CD8-positive, alpha-beta memory T cell (primary cell): ENCODE results near the gene HDHD2. TPM values are rescaled to one million over a fixed set of nuclear protein-coding genes. Genes with fewer than 3 reads are reported as not detected.

Experiments used
- CTCF ChIA-PET: fragments of 350-600 bp; sonication (Branson Sonifier 250); formaldehyde crosslinking; loops from one replicate; lab custom pipeline; 2021; ENCODE audit warnings: antibody characterized with exemption; lab: Charles Lee
- POLR2A ChIA-PET: fragments of 350-600 bp; sonication (Branson Sonifier 250); formaldehyde crosslinking; loops from one replicate; lab custom pipeline; 2021; ENCODE audit warnings: antibody characterized with exemption; lab: Charles Lee
- DNase-seq, 5 donors: peaks; one replicate each; pipeline versions ENCODE4 v3.0.0 to v3.0.0-alpha.2; 2020 to 2022; ENCODE audit warnings: mixed read lengths in 1 of 5
- H3K27ac ChIP-seq: one replicate; pipeline ENCODE4 v1.7.0; 2013; ENCODE audit warnings: low read depth, mild to moderate bottlenecking, low read length, moderate library complexity
- H3K27me3 ChIP-seq: 2 replicates; pipeline ENCODE4 v1.7.0; 2013; ENCODE audit warnings: low read length, mild to moderate bottlenecking; ENCODE audit not compliant: insufficient read depth, poor library complexity, severe bottlenecking
- H3K36me3 ChIP-seq: 2 replicates; pipeline ENCODE4 v1.7.0; 2013; ENCODE audit warnings: mild to moderate bottlenecking, low read length, moderate library complexity; ENCODE audit not compliant: insufficient read depth
- H3K4me1 ChIP-seq: 2 replicates; pipeline ENCODE4 v1.7.0; 2013; ENCODE audit warnings: mild to moderate bottlenecking, low read length, moderate library complexity; ENCODE audit not compliant: insufficient read depth
- H3K4me3 ChIP-seq: 2 replicates; pipeline ENCODE4 v1.7.0; 2013; ENCODE audit warnings: mild to moderate bottlenecking, low read length
- H3K9me3 ChIP-seq: 2 replicates; pipeline ENCODE4 v1.7.0; 2013; ENCODE audit warnings: mild to moderate bottlenecking, low read length
- H3K27ac Mint-ChIP-seq, 8 donors: one replicate each; pipeline ENCODE4 v1.8.0; 2020 to 2021; ENCODE audit warnings: mixed read lengths in 8 of 8, mild to moderate bottlenecking in 6 of 8, inconsistent platforms in 3 of 8, moderate library complexity in 3 of 8
- H3K27me3 Mint-ChIP-seq, 2 donors: one replicate each; pipeline ENCODE4 v1.8.0; 2020 to 2021; ENCODE audit warnings: mixed read lengths in 2 of 2, mild to moderate bottlenecking in 1 of 2, moderate library complexity in 1 of 2
- H3K36me3 Mint-ChIP-seq, 3 donors: one replicate each; pipeline ENCODE4 v1.8.0; 2020 to 2021; ENCODE audit warnings: mixed read lengths in 3 of 3, inconsistent platforms in 1 of 3, mild to moderate bottlenecking in 1 of 3
- H3K4me1 Mint-ChIP-seq, 3 donors: one replicate each; pipeline ENCODE4 v1.8.0; 2020 to 2021; ENCODE audit warnings: mixed read lengths in 3 of 3, inconsistent platforms in 1 of 3, mild to moderate bottlenecking in 1 of 3
- H3K4me3 Mint-ChIP-seq, 7 donors: one replicate each; pipeline ENCODE4 v1.8.0; 2020 to 2021; ENCODE audit warnings: mixed read lengths in 7 of 7, mild to moderate bottlenecking in 6 of 7, moderate library complexity in 4 of 7, inconsistent platforms in 2 of 7
- H3K9me3 Mint-ChIP-seq, 5 donors: one replicate each; pipeline ENCODE4 v1.8.0; 2020 to 2022; ENCODE audit warnings: mixed read lengths in 5 of 5, mild to moderate bottlenecking in 3 of 5, moderate library complexity in 2 of 5, inconsistent platforms in 1 of 5
- polyA plus RNA-seq: library from polyadenylated mRNA; unstranded; fragments of 300-500 nt; fragmentation: Illumina TruSeq; gene quantifications from one replicate; pipeline ENCODE4 v1.2.3, GENCODE V29; 2021
- total RNA-seq, 2 experiments: library from RNA; stranded (reverse); gene quantifications; one replicate each; pipeline ENCODE4 v1.2.3, GENCODE V29; 2021

HDHD2 gene
- total and polyA plus RNA-seq, 3 experiments from 2014 or later: 25.6 to 45.7 (median 27.3) TPM

DNA sequence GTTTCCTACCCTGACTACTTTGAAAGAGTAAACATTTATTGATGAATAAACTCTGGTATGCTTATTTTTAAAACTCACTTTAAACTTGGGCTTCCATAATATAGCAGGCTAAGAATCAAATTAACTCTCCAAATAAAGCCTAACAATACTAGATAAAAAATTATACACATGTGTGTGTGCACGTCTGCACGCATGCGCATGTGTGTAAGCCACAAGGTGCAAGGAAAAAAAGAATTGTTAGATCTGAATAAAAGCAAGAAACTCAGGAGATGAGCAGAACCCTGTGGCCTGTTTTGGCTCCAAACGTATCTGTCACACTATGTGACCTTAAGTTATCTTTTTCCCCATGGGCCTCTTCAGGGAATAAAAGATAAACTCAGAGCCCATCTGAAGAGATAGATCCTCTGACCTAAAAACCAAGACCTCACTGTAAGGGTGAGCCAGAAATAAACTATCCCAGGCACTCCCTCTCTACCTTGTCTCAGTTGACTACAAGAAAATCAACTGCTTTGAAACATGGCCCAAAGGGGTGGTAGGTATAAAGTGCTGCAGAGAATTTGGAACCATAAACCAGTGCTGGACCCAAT lies 6.3 kb downstream of the HDHD2 start:
- no peak overlapping the region for H3K27ac ChIP-seq
- ChIA-PET POLR2A (no interaction called here), CTCF (no interaction called here)
- Mint-ChIP-seq H3K4me3 (no peak overlapping the region), H3K4me1 (peaks cover 39 to 66% (median 63%) of the 10 kb centered on the region in 3 donors), H3K27me3 (no peaks in the 10 kb centered on the region), H3K9me3 (no peaks in the 10 kb centered on the region), H3K36me3 (peaks cover 0 to 9% (median 8%) of the 10 kb centered on the region in 3 donors), H3K27ac (no peak overlapping the region)
- H3K36me3 ChIP-seq: no peaks in the 10 kb centered on the region
- H3K9me3 ChIP-seq: no peaks in the 10 kb centered on the region
- no peak for DNase-seq
- no peaks in the 10 kb centered on the region for H3K27me3 ChIP-seq
- H3K4me3 ChIP-seq: no peak overlapping the region
- peaks cover 7% of the 10 kb centered on the region for H3K4me1 ChIP-seq

DNA sequence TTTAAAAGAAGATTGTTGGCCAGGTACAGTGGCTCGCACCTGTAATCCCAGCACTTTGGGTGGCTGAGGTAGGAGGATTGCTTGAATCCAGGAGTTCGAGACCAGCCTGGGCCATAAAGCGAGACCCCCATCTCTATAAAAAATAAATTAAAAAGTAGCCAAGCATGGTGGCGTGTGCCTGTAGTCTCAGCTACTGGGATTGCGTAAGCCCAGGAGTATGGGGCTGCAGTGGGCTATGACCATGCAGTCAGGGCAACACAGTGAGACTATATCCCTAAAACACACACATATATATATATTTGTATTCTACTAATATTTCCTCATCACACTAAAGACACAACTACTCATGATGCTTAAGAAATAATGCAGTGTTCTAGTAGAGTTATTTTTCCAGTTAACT lies 7.1 kb downstream of the HDHD2 start:
- Mint-ChIP-seq H3K9me3 (no peaks in the 10 kb centered on the region), H3K27ac (no peak overlapping the region), H3K4me1 (peaks cover 33 to 65% (median 61%) of the 10 kb centered on the region in 3 donors), H3K27me3 (no peaks in the 10 kb centered on the region), H3K36me3 (peaks cover 0 to 12% (median 9%) of the 10 kb centered on the region in 3 donors), H3K4me3 (no peak overlapping the region)
- no peaks in the 10 kb centered on the region for H3K9me3 ChIP-seq
- no peak overlapping the region for H3K27ac ChIP-seq
- H3K27me3 ChIP-seq: no peaks in the 10 kb centered on the region
- peaks cover 5% of the 10 kb centered on the region for H3K4me1 ChIP-seq
- CTCF ChIA-PET: no interaction called here
- no peaks in the 10 kb centered on the region for H3K36me3 ChIP-seq
- POLR2A ChIA-PET: no interaction called here
- no peak overlapping the region for H3K4me3 ChIP-seq
- no peak for DNase-seq

DNA sequence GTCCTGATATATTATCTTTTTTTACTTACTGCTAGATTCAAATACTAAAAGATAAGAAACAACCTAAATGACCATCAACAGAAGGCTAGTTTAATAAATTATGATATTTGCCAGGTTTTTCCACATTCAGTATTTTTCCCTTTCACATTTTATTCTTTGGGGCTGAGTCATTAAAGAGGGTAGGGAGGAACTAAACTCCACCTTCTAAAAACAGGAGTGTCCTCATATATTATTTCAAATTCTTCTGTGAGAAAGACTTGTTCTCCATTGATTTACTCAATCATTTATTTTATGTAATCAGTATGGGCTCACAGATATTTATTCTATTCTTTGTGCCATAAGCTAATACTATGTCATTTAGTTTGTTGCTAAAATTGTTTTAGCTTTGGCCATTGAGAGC lies 9.0 kb downstream of the HDHD2 start:
- Mint-ChIP-seq H3K27me3 (no peaks in the 10 kb centered on the region), H3K4me1 (peaks cover 29 to 50% (median 44%) of the 10 kb centered on the region in 3 donors), H3K27ac (peak overlapping the region in 1 of 8 donors; percentile 56), H3K9me3 (no peaks in the 10 kb centered on the region), H3K36me3 (peaks cover 3 to 17% (median 10%) of the 10 kb centered on the region in 3 donors), H3K4me3 (no peak overlapping the region)
- POLR2A ChIA-PET: interaction anchor here (0.5 kb wide), 1 partner anchor 24 kb away, joined by 4 read pairs; no protein-coding TSS in a partner anchor
- Histone ChIP-seq H3K4me3 (no peak overlapping the region), H3K4me1 (no peaks in the 10 kb centered on the region), H3K9me3 (no peaks in the 10 kb centered on the region), H3K36me3 (peaks cover under 1% of the 10 kb centered on the region), H3K27ac (no peak overlapping the region), H3K27me3 (no peaks in the 10 kb centered on the region)
- no peak for DNase-seq
- CTCF ChIA-PET: no interaction called here

DNA sequence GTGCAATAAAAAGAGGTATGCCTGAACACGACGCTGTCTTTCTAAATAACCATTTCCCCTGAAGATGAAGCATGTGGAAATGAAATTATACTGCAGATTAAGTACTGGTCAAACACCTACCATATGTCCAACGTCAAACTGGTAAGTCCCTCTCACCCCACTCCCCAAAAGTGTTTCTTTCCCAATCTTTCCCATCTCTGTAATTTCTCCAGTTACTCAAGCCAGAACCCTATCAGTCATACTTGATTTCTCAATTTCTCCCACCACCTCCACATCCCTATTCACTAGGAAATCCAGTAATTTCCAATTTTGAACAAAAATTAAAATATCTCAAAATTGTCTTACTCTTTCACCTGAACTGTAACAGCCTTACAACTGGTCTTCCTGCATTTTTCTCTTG lies 29.2 kb downstream of the HDHD2 start:
- peaks cover 3 to 10% (median 8%) of the 10 kb centered on the region in 3 donors for H3K4me1 Mint-ChIP-seq
- no peak overlapping the region for H3K4me3 Mint-ChIP-seq
- CTCF ChIA-PET: no interaction called here
- no peak overlapping the region for H3K27ac ChIP-seq
- H3K9me3 Mint-ChIP-seq: no peaks in the 10 kb centered on the region
- H3K9me3 ChIP-seq: no peaks in the 10 kb centered on the region
- no peaks in the 10 kb centered on the region for H3K27me3 ChIP-seq
- POLR2A ChIA-PET: no interaction called here
- peaks cover 27 to 56% (median 28%) of the 10 kb centered on the region in 3 donors for H3K36me3 Mint-ChIP-seq
- no peaks in the 10 kb centered on the region for H3K4me1 ChIP-seq
- H3K36me3 ChIP-seq: no peaks in the 10 kb centered on the region
- no peaks in the 10 kb centered on the region for H3K27me3 Mint-ChIP-seq
- H3K4me3 ChIP-seq: no peak overlapping the region
- no peak for DNase-seq
- peak overlapping the region in 1 of 8 donors; percentile 50 for H3K27ac Mint-ChIP-seq

DNA sequence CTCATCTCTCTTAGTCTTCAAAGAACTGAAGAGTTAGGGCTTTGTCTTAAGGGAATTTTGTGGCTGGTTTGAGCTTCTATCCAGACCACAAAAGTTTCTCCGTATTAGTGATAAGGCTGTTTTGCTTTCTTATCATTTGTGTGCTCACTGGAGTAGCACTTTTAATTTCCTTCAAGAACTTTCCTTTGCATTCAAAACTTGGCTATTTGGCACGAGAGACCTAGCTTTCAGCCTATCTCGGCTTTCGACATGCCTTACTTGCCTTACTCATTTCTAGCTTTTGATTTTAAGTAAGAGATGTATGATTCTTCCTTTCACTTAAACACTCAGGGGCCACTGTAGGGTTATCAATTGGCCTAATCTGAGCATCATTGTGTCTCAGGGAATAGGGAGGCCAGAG lies 29.9 kb downstream of the HDHD2 start:
- Mint-ChIP-seq H3K4me3 (no peak overlapping the region), H3K36me3 (peaks cover 26 to 57% (median 27%) of the 10 kb centered on the region in 3 donors), H3K4me1 (peaks cover 3 to 10% (median 8%) of the 10 kb centered on the region in 3 donors), H3K27ac (peak overlapping the region in 1 of 8 donors; percentile 38), H3K9me3 (no peaks in the 10 kb centered on the region), H3K27me3 (no peaks in the 10 kb centered on the region)
- DNase-seq: no peak
- Histone ChIP-seq H3K27ac (no peak overlapping the region), H3K27me3 (no peaks in the 10 kb centered on the region), H3K36me3 (no peaks in the 10 kb centered on the region), H3K4me1 (no peaks in the 10 kb centered on the region), H3K9me3 (no peaks in the 10 kb centered on the region), H3K4me3 (no peak overlapping the region)
- ChIA-PET POLR2A (no interaction called here), CTCF (no interaction called here)

DNA sequence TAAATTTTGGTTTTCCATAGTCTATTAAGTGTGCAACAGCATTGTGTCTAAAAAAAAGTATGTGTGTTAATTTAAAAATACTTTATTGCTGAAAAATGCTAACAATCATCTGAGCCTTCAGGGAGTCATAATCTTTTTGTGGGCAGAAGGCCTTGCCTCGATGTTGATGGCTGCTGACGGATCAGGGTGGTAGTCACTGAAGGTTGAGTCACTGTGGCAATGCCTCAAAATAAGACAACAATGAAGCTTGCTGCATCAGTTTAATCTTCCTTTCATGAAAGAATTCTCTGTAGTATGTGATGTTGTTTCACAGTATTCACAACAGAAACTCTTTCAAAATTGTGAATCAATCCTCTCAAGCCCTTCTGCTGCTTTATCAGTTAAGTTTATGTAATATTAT lies 31.3 kb downstream of the HDHD2 start:
- Histone ChIP-seq H3K4me1 (no peaks in the 10 kb centered on the region), H3K4me3 (no peak overlapping the region), H3K9me3 (no peaks in the 10 kb centered on the region), H3K27ac (no peak overlapping the region), H3K27me3 (no peaks in the 10 kb centered on the region), H3K36me3 (no peaks in the 10 kb centered on the region)
- Mint-ChIP-seq H3K4me3 (no peak overlapping the region), H3K36me3 (peaks cover 24 to 65% (median 29%) of the 10 kb centered on the region in 3 donors), H3K27me3 (no peaks in the 10 kb centered on the region), H3K4me1 (peaks cover 3 to 10% (median 8%) of the 10 kb centered on the region in 3 donors), H3K9me3 (no peaks in the 10 kb centered on the region), H3K27ac (no peak overlapping the region)
- POLR2A ChIA-PET: interaction anchor here (0.6 kb wide), 1 partner anchor 16 kb away, joined by 3 read pairs; no protein-coding TSS in a partner anchor
- CTCF ChIA-PET: no interaction called here
- DNase-seq: no peak

DNA sequence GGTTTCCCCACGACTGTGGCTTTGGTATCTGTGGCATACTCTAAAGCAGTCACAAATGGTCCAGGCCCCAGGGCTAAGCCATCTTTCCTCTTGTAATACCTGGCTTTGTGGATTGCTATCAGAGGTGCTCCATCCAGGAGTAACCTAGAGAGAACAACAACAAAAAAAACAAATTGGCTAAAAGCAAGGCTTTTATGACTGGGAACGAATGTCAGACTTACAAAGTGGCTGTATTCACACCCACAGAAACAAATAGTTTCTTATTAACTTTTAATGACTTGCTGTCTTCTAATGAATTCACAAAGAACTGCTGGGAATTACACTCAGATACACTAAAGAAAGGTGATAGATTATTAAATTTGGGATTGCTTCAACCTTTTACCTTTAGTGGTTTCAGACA lies 35.1 kb downstream of the HDHD2 start:
- DNase-seq: no peak

DNA sequence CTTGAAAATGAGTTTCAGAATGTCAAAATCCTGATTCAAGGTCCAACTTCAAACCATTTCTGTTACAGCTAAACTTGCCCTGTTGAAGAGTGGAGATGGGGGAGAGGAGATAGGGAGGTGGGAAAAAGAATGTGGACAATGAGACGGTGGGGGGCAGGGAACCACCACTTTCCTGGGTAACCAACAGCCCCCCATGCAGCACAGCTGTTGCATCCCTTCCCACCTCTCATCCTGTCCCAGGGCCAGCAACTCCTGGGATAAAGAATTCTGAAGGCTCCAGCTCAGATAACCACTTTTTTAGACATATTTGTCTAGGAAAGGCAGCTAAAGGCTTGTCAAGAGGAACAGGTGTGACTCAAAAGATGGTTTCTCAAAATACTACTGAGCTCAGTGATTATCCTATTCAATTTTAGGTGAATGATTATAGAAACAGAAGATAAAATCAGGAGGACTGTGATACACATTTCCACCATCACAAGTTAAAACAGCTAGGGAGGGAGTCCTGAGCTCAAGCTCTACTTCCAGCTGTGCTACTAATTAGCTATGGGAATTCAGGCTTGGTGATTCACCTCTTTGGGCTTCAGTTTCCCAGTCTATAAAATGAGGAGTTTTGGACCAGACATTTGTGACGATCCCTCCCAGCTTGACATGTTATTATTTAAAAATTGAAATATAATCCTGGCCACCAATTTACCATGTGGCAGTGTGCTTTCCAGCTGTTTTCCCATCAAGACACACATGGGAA lies 36.3 kb downstream of the HDHD2 start:
- Histone ChIP-seq H3K36me3 (no peaks in the 10 kb centered on the region), H3K27ac (no peak overlapping the region), H3K4me1 (no peaks in the 10 kb centered on the region), H3K4me3 (no peak overlapping the region), H3K9me3 (no peaks in the 10 kb centered on the region), H3K27me3 (no peaks in the 10 kb centered on the region)
- H3K27me3 Mint-ChIP-seq: no peaks in the 10 kb centered on the region
- peak overlapping the region in 1 of 8 donors; percentile 24 for H3K27ac Mint-ChIP-seq
- H3K9me3 Mint-ChIP-seq: no peaks in the 10 kb centered on the region
- H3K4me3 Mint-ChIP-seq: no peak overlapping the region
- ChIA-PET CTCF (interaction anchor here (0.8 kb wide), 1 partner anchor 9 kb away, joined by 4 read pairs; no protein-coding TSS in a partner anchor), POLR2A (no interaction called here)
- H3K36me3 Mint-ChIP-seq: peaks cover 0 to 75% (median 29%) of the 10 kb centered on the region in 3 donors
- DNase-seq: no peak
- no peaks in the 10 kb centered on the region for H3K4me1 Mint-ChIP-seq

More for the DNA sequence above, 35.1 kb downstream of the HDHD2 start:
- Histone ChIP-seq H3K4me1 (no peaks in the 10 kb centered on the region), H3K4me3 (no peak overlapping the region), H3K36me3 (no peaks in the 10 kb centered on the region), H3K9me3 (no peaks in the 10 kb centered on the region), H3K27ac (no peak overlapping the region), H3K27me3 (no peaks in the 10 kb centered on the region)
- Mint-ChIP-seq H3K4me1 (no peaks in the 10 kb centered on the region), H3K36me3 (peaks cover 10 to 78% (median 32%) of the 10 kb centered on the region in 3 donors), H3K27ac (no peak overlapping the region), H3K4me3 (no peak overlapping the region), H3K9me3 (no peaks in the 10 kb centered on the region), H3K27me3 (no peaks in the 10 kb centered on the region)
- ChIA-PET POLR2A (no interaction called here), CTCF (no interaction called here)
